DOHH2 (cell line): ENCODE data around the gene ASPDH.

Experiments
- H3F3A ChIP-seq: fragments of 200-600 bp; sonication (generic), shearing (Covaris generic); 2 replicates; pipeline ENCODE4 v1.6.0; 2016; ENCODE audit warnings: antibody characterized with exemption, mild to moderate bottlenecking; ENCODE audit not compliant: control insufficient read depth, insufficient read depth
- H3K27ac ChIP-seq: fragments of 200-600 bp; sonication (generic); 2 replicates; pipeline ENCODE4 v1.5.1; 2014; ENCODE audit warnings: low read depth, mild to moderate bottlenecking, low read length, moderate library complexity
- H3K27me3 ChIP-seq: fragments of 200-600 bp; sonication (generic); 2 replicates; pipeline ENCODE4 v1.6.1; 2014; ENCODE audit warnings: mild to moderate bottlenecking, low read length, mixed read lengths; ENCODE audit not compliant: control insufficient read depth
- H3K36me3 ChIP-seq: fragments of 200-600 bp; sonication (generic); 2 replicates; pipeline ENCODE4 v1.6.1; 2014; ENCODE audit warnings: mild to moderate bottlenecking, low read length, moderate library complexity, mixed read lengths; ENCODE audit not compliant: control insufficient read depth
- H3K4me1 ChIP-seq: fragments of 200-600 bp; sonication (generic); 2 replicates; pipeline ENCODE4 v1.6.1; 2014; ENCODE audit warnings: mild to moderate bottlenecking, low read length, mixed read lengths; ENCODE audit not compliant: control insufficient read depth
- H3K4me2 ChIP-seq: fragments of 200-600 bp; sonication (generic); 2 replicates; pipeline ENCODE4 v1.6.0; 2014; ENCODE audit warnings: mild to moderate bottlenecking, low read length, moderate library complexity
- H3K4me3 ChIP-seq: fragments of 200-600 bp; sonication (generic); 2 replicates; pipeline ENCODE4 v1.5.1; 2014; ENCODE audit warnings: mild to moderate bottlenecking, low read length, mixed read lengths
- H3K79me2 ChIP-seq: fragments of 200-600 bp; sonication (generic); 2 replicates; pipeline ENCODE4 v1.6.1; 2014; ENCODE audit warnings: mild to moderate bottlenecking, low read length, mixed read lengths; ENCODE audit not compliant: control insufficient read depth
- H3K9me2 ChIP-seq: fragments of 200-600 bp; sonication (generic); replicated peaks from 2 replicates; pipeline ENCODE4 v1.6.1; 2014; ENCODE audit warnings: mild to moderate bottlenecking, low read length, mixed read lengths; ENCODE audit not compliant: control insufficient read depth
- H3K9me3 ChIP-seq: fragments of 200-600 bp; sonication (generic); 2 replicates; pipeline ENCODE4 v1.6.1; 2014; ENCODE audit warnings: antibody characterized with exemption, low read length, mixed read lengths; ENCODE audit not compliant: control insufficient read depth, insufficient read depth
- H4K20me1 ChIP-seq: fragments of 200-600 bp; sonication (generic); 2 replicates; pipeline ENCODE4 v1.6.0; 2014; ENCODE audit warnings: low read depth, mild to moderate bottlenecking, antibody characterized with exemption, low read length, moderate library complexity; ENCODE audit not compliant: control insufficient read depth, insufficient read depth
- EZH2phosphoT487 ChIP-seq: fragments of 200-600 bp; sonication (generic); IDR thresholded peaks from 2 replicates; pipeline ENCODE4 v1.6.1; 2017; ENCODE audit warnings: borderline replicate concordance, mild to moderate bottlenecking, antibody characterized with exemption, low read length, moderate library complexity, mixed read lengths
- TF ChIP-seq, protein P1 (sequence below): fragments of 200-600 bp; sonication (generic); IDR thresholded peaks from one replicate; pipeline ENCODE4 v1.5.1; 2014; ENCODE audit warnings: antibody characterized with exemption, mild to moderate bottlenecking, low read depth, low read length; ENCODE audit not compliant: poor library complexity, severe bottlenecking

Gene ASPDH

DNA sequence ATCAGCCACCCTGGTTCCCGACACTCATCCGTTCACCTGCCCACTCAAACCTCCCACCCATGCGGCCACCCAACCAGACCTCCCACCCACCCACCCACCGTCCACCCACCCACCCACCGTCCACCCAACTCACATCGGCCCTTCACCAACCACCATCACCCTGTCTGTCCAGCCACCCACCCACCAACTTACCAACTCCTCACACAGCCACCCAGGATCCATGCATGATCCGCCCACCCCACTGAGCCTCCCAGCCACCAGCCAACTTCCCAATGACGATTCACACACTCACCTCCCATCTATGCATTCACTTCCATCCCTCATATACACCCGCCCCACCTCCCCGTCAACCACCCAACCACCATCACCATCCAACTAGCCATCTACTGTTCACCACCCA is 7.0 kb downstream of the ASPDH start:
- Histone ChIP-seq H3F3A (no peaks in the 10 kb centered on the region), H3K9me3 (no peaks in the 10 kb centered on the region), H3K27ac (no peak overlapping the region), H3K4me1 (peaks cover 9% of the 10 kb centered on the region), H3K27me3 (no peaks in the 10 kb centered on the region), H4K20me1 (no peaks in the 10 kb centered on the region), H3K9me2 (no peaks in the 10 kb centered on the region), H3K79me2 (peaks cover 3% of the 10 kb centered on the region; the same call in 1 of the 2 replicates), H3K4me3 (no peak overlapping the region), H3K36me3 (no peaks in the 10 kb centered on the region), H3K4me2 (no peak overlapping the region)
- no peak for TF ChIP-seq EZH2phosphoT487
- TF ChIP-seq, protein P1, sequence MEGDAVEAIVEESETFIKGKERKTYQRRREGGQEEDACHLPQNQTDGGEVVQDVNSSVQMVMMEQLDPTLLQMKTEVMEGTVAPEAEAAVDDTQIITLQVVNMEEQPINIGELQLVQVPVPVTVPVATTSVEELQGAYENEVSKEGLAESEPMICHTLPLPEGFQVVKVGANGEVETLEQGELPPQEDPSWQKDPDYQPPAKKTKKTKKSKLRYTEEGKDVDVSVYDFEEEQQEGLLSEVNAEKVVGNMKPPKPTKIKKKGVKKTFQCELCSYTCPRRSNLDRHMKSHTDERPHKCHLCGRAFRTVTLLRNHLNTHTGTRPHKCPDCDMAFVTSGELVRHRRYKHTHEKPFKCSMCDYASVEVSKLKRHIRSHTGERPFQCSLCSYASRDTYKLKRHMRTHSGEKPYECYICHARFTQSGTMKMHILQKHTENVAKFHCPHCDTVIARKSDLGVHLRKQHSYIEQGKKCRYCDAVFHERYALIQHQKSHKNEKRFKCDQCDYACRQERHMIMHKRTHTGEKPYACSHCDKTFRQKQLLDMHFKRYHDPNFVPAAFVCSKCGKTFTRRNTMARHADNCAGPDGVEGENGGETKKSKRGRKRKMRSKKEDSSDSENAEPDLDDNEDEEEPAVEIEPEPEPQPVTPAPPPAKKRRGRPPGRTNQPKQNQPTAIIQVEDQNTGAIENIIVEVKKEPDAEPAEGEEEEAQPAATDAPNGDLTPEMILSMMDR, result no peak

DNA sequence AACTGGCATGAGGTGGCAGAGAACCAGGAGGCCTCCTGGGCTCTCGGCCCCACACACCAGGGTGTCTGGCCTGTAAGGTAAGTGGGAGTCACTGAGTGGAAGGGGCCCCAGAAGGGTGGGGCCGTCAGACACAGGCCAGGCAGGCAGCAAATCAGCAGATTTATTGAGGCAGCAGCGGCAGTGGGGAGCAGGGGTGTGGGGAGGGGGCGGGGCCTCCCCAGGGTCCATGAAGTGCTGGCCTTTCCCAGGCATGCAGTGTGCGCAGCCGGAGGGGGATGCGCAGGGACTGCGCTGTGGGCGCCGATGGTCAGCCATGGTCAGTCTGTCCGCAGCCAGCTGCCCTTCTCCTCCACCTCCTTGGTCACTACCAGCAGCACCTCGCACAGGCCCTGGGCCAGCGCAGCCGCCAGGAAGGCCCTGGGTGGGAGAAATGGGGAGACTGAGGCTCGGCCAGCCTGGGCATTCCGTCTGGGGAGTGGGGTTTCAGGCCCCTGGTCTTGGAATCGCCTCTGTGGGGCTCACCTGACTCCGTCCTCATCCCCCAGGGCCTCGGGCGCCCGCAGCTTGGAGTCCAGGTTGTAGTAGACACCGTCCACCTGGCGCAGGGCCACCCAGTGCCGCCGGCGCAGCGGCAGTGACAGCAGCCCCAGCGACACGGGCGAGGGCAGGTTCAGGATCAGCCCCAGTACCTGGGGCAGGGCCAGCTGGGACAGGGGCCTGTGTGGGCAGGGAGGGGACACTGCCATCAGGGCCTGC is 7.7 kb downstream of the ASPDH start:
- Histone ChIP-seq H3K4me3 (no peak overlapping the region), H3K27me3 (no peaks in the 10 kb centered on the region), H3K9me2 (no peaks in the 10 kb centered on the region), H3K4me1 (peaks cover 7% of the 10 kb centered on the region), H3K27ac (no peak overlapping the region), H3K9me3 (no peaks in the 10 kb centered on the region), H3F3A (no peaks in the 10 kb centered on the region), H3K79me2 (peaks cover 3% of the 10 kb centered on the region; the same call in 1 of the 2 replicates), H3K4me2 (no peak overlapping the region), H4K20me1 (no peaks in the 10 kb centered on the region), H3K36me3 (no peaks in the 10 kb centered on the region)
- TF ChIP-seq EZH2phosphoT487, result no peak
- TF ChIP-seq, protein P1, result no peak

DNA sequence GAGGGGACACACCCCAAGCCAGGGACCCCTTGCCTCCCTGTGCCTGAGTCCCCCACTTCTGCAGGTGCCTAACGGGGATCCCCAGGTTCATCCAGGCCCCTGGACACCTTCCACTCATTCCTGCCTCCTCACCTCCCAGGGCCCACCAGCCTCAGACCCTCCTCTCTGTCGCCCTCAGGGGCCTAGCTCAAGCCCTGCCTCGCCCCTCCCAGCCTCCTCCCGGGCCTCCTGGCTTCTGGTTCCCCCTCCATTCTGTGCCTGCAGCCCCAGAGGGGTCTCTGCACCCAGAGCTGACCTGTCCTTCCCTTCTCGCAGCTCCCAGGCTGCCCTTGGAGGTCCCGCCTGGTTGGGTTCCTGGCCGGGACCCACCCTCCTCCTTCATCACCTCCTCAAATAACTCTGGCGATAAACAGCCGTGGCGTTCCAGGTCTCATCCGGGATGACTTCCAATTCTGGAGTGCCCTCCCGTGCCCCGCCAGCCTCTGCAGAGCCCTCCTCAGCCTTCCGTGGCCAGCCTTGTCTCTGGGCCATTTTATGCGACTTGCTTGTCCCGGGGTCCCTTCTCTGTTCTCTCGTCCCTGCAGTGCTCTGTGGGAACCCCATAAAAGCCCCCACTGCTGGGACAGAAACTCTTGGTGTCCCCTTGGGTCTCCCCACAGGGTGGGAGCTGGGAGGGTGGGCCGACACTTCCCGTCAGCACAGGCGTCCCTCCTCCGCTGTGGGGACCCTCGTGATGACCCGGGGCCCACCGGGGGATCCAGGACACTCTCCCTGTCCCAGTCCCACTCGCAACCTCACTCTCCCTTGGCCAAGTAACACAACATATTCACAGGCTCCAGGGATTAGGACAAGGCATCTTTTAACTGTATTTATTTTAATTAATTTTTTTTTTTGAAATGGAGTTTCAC is 11.9 kb downstream of the ASPDH start:
- Histone ChIP-seq H3K27ac (no peak overlapping the region), H3K4me3 (no peak overlapping the region), H3K4me2 (no peak overlapping the region), H3K4me1 (peaks cover 4% of the 10 kb centered on the region; the same call in 1 of the 2 replicates), H3K79me2 (no peaks in the 10 kb centered on the region), H3K27me3 (no peaks in the 10 kb centered on the region), H3K9me2 (no peaks in the 10 kb centered on the region), H3K36me3 (no peaks in the 10 kb centered on the region), H4K20me1 (no peaks in the 10 kb centered on the region), H3K9me3 (no peaks in the 10 kb centered on the region), H3F3A (no peaks in the 10 kb centered on the region)
- TF ChIP-seq EZH2phosphoT487, result no peak
- TF ChIP-seq, protein P1, result no peak
